Activated CD4-positive, alpha-beta T cell treated with anti-CD3 and anti-CD28 coated beads, Interleukin-2, amount 10 ng/mL, durations not matched to agents 7 days and 5 days (primary cell): ENCODE data around the gene LRIG1. TPM values are rescaled to one million over a fixed set of nuclear protein-coding genes. Genes with fewer than 3 reads are reported as not detected.

Experiments used
- CTCF ChIA-PET: fragments of 350-600 bp; sonication (Branson Sonifier 250); formaldehyde crosslinking; loops from one replicate; lab custom pipeline; 2021; ENCODE audit warnings: antibody characterized with exemption; lab: Charles Lee
- POLR2A ChIA-PET: fragments of 350-600 bp; sonication (Branson Sonifier 250); formaldehyde crosslinking; loops from one replicate; lab custom pipeline; 2021; ENCODE audit warnings: antibody characterized with exemption; lab: Charles Lee
- DNase-seq: peaks from one replicate; pipeline ENCODE4 v3.0.0-alpha.2; 2020
- H3K27ac Mint-ChIP-seq: one replicate; pipeline ENCODE4 v1.8.0; 2021; ENCODE audit warnings: mild to moderate bottlenecking, moderate library complexity, mixed read lengths
- H3K27me3 Mint-ChIP-seq: one replicate; pipeline ENCODE4 v1.8.0; 2021; ENCODE audit warnings: mixed read lengths
- H3K36me3 Mint-ChIP-seq: one replicate; pipeline ENCODE4 v1.8.0; 2021; ENCODE audit warnings: low read depth, mixed read lengths
- H3K4me1 Mint-ChIP-seq: one replicate; pipeline ENCODE4 v1.8.0; 2021; ENCODE audit warnings: mixed read lengths
- H3K4me3 Mint-ChIP-seq: one replicate; pipeline ENCODE4 v1.8.0; 2021; ENCODE audit warnings: mild to moderate bottlenecking, moderate library complexity, mixed read lengths
- H3K9me3 Mint-ChIP-seq: one replicate; pipeline ENCODE4 v1.8.0; 2021; ENCODE audit warnings: mixed read lengths
- total RNA-seq, 2 experiments: library from RNA; stranded (reverse); gene quantifications; one replicate each; pipeline ENCODE4 v1.2.3, GENCODE V29; 2021

LRIG1 gene
- total RNA-seq, 2 experiments from 2014 or later, result 26.1 to 26.4 TPM

GRCh38 chr3:66527246-66527645 lies 26.4 kb upstream of the LRIG1 start:
- CTCF ChIA-PET, result no interaction called here
- Mint-ChIP-seq H3K4me1 (peaks cover 5% of the 10 kb centered on the region), H3K36me3 (no peaks in the 10 kb centered on the region), H3K4me3 (no peak overlapping the region), H3K27me3 (peaks cover 14% of the 10 kb centered on the region), H3K9me3 (no peaks in the 10 kb centered on the region), H3K27ac (no peak overlapping the region)
- POLR2A ChIA-PET, result no interaction called here
- DNase-seq, result no peak

- Mint-ChIP-seq H3K27me3 (peaks cover 14% of the 10 kb centered on the region), H3K4me1 (peaks cover 5% of the 10 kb centered on the region), H3K36me3 (no peaks in the 10 kb centered on the region), H3K9me3 (no peaks in the 10 kb centered on the region), H3K4me3 (no peak overlapping the region), H3K27ac (no peak overlapping the region)
- ChIA-PET CTCF (no interaction called here), POLR2A (interaction anchor here (0.6 to 0.7 kb wide), 2 partner anchors 20 to 30 kb away, joined by 3 read pairs; no protein-coding TSS in a partner anchor)
- DNase-seq, result no peak
These were observed 24.9 kb upstream of the LRIG1 start for GRCh38 chr3:66525771-66526170.

- Mint-ChIP-seq H3K27ac (no peak overlapping the region), H3K4me3 (no peak overlapping the region), H3K27me3 (peaks cover 16% of the 10 kb centered on the region), H3K4me1 (peaks cover 5% of the 10 kb centered on the region), H3K36me3 (no peaks in the 10 kb centered on the region), H3K9me3 (no peaks in the 10 kb centered on the region)
- POLR2A ChIA-PET, result no interaction called here
- DNase-seq, result no peak
- CTCF ChIA-PET, result no interaction called here
These were observed 19.9 kb upstream of the LRIG1 start for GRCh38 chr3:66520724-66521123.

- Mint-ChIP-seq H3K9me3 (no peaks in the 10 kb centered on the region), H3K4me1 (no peaks in the 10 kb centered on the region), H3K27ac (no peak overlapping the region), H3K4me3 (no peak overlapping the region), H3K36me3 (no peaks in the 10 kb centered on the region), H3K27me3 (peaks cover 9% of the 10 kb centered on the region)
- no peak for DNase-seq
- ChIA-PET CTCF (interaction anchor here (0.7 kb wide), 1 partner anchor 109 kb away, joined by 3 read pairs; no protein-coding TSS in a partner anchor), POLR2A (no interaction called here)
These were observed 17.8 kb upstream of the LRIG1 start for GRCh38 chr3:66518644-66519043.

- no peak for DNase-seq
- ChIA-PET CTCF (no interaction called here), POLR2A (no interaction called here)
- Mint-ChIP-seq H3K4me3 (no peak overlapping the region), H3K27me3 (peaks cover 9% of the 10 kb centered on the region), H3K27ac (no peak overlapping the region), H3K4me1 (no peaks in the 10 kb centered on the region), H3K36me3 (no peaks in the 10 kb centered on the region), H3K9me3 (no peaks in the 10 kb centered on the region)
These were observed 17.3 kb upstream of the LRIG1 start for GRCh38 chr3:66518126-66518525.

GRCh38 chr3:66517241-66517640 lies 16.4 kb upstream of the LRIG1 start:
- Mint-ChIP-seq H3K9me3 (no peaks in the 10 kb centered on the region), H3K4me3 (no peak overlapping the region), H3K27ac (no peak overlapping the region), H3K36me3 (no peaks in the 10 kb centered on the region), H3K27me3 (peaks cover 9% of the 10 kb centered on the region), H3K4me1 (no peaks in the 10 kb centered on the region)
- CTCF ChIA-PET, result no interaction called here
- DNase-seq, result no peak
- POLR2A ChIA-PET, result interaction anchor here (0.6 kb wide), 1 partner anchor 873 kb away, joined by 3 read pairs; no protein-coding TSS in a partner anchor

- ChIA-PET CTCF (no interaction called here), POLR2A (no interaction called here)
- peaks cover 4% of the 10 kb centered on the region for H3K4me1 Mint-ChIP-seq
- no peak overlapping the region for H3K27ac Mint-ChIP-seq
- H3K9me3 Mint-ChIP-seq, result peaks cover 2% of the 10 kb centered on the region
- peaks cover 30% of the 10 kb centered on the region for H3K27me3 Mint-ChIP-seq
- no peaks in the 10 kb centered on the region for H3K36me3 Mint-ChIP-seq
- no peak for DNase-seq
- H3K4me3 Mint-ChIP-seq, result no peak overlapping the region
These were observed 7.6 kb upstream of the LRIG1 start for GRCh38 chr3:66508461-66508860.

GRCh38 chr3:66507423-66508260 lies 6.8 kb upstream of the LRIG1 start:
- Mint-ChIP-seq H3K4me3 (no peak overlapping the region), H3K27ac (no peak overlapping the region), H3K27me3 (peaks cover 38% of the 10 kb centered on the region), H3K9me3 (peaks cover 2% of the 10 kb centered on the region), H3K4me1 (peaks cover 12% of the 10 kb centered on the region), H3K36me3 (no peaks in the 10 kb centered on the region)
- CTCF ChIA-PET, result interaction anchor here (1.5 to 1.7 kb wide), 2 partner anchors 11 to 17 kb away, joined by 4 to 5 read pairs; no protein-coding TSS in a partner anchor
- POLR2A ChIA-PET, result no interaction called here
- no peak for DNase-seq

GRCh38 chr3:66506154-66506553 lies 5.3 kb upstream of the LRIG1 start:
- ChIA-PET CTCF (interaction anchor here (0.6 to 1.7 kb wide), 4 partner anchors 15 to 1636 kb away, joined by 3 to 5 read pairs (median 3); no protein-coding TSS in a partner anchor), POLR2A (interaction anchor here (0.6 kb wide), 1 partner anchor 19 kb away, joined by 3 read pairs; no protein-coding TSS in a partner anchor)
- Mint-ChIP-seq H3K9me3 (no peaks in the 10 kb centered on the region), H3K27ac (no peak overlapping the region), H3K27me3 (peaks cover 36% of the 10 kb centered on the region), H3K4me3 (no peak overlapping the region), H3K36me3 (no peaks in the 10 kb centered on the region), H3K4me1 (peaks cover 22% of the 10 kb centered on the region)
- no peak for DNase-seq

- H3K36me3 Mint-ChIP-seq, result no peaks in the 10 kb centered on the region
- H3K4me1 Mint-ChIP-seq, result peaks cover 23% of the 10 kb centered on the region
- peaks cover 30% of the 10 kb centered on the region for H3K27me3 Mint-ChIP-seq
- ChIA-PET POLR2A (no interaction called here), CTCF (no interaction called here)
- H3K9me3 Mint-ChIP-seq, result no peaks in the 10 kb centered on the region
- H3K4me3 Mint-ChIP-seq, result no peak overlapping the region
- no peak for DNase-seq
- no peak overlapping the region for H3K27ac Mint-ChIP-seq
These were observed 4.2 kb upstream of the LRIG1 start for GRCh38 chr3:66504850-66505641.

GRCh38 chr3:66502981-66503380 lies 2.2 kb upstream of the LRIG1 start:
- Mint-ChIP-seq H3K9me3 (no peaks in the 10 kb centered on the region), H3K4me1 (peaks cover 42% of the 10 kb centered on the region), H3K4me3 (no peak overlapping the region), H3K36me3 (peaks cover 3% of the 10 kb centered on the region), H3K27ac (no peak overlapping the region), H3K27me3 (peaks cover 37% of the 10 kb centered on the region)
- CTCF ChIA-PET, result interaction anchor here (0.6 kb wide), 1 partner anchor 39 kb away, joined by 4 read pairs; no protein-coding TSS in a partner anchor
- DNase-seq, result no peak
- POLR2A ChIA-PET, result no interaction called here

GRCh38 chr3:66502245-66502874 lies 1.5 kb upstream of the LRIG1 start:
- peaks cover 47% of the 10 kb centered on the region for H3K4me1 Mint-ChIP-seq
- ChIA-PET CTCF (interaction anchor here (0.6 to 1.1 kb wide), 3 partner anchors 11 to 313 kb away, joined by 3 to 7 read pairs (median 4); no protein-coding TSS in a partner anchor), POLR2A (no interaction called here)
- no peak for DNase-seq
- peaks cover 3% of the 10 kb centered on the region for H3K36me3 Mint-ChIP-seq
- peaks cover 37% of the 10 kb centered on the region for H3K27me3 Mint-ChIP-seq
- no peak overlapping the region for H3K27ac Mint-ChIP-seq
- peak overlapping the region; percentile 14 for H3K4me3 Mint-ChIP-seq
- H3K9me3 Mint-ChIP-seq, result no peaks in the 10 kb centered on the region
